Dermis blood vessel endothelial cell (primary cell): Measurements from ENCODE around the gene INHBB. TPM values are rescaled to one million over a fixed set of nuclear protein-coding genes. Genes with fewer than 3 reads are reported as not detected.
A peak's percentile ranks its signal among the peaks of the same experiment; 100 is the strongest.
"Not testable (repeated sequence)": the region's sequence is repeated elsewhere in the genome, so short reads cannot be mapped to it uniquely, and the experiment has no call there.

Experiments used
- DNase-seq: peaks from one replicate; pipeline ENCODE4 v3.0.0; 2010
- total RNA-seq: library from RNA; depleted of rRNA; stranded (reverse); fragments of >200 nt; gene quantifications from 2 replicates; pipeline ENCODE4 v1.2.3, GENCODE V29; 2014

The INHBB gene
- total RNA-seq, 1 donor from 2014 or later, result 8.5 TPM

GRCh38 chr2:120316528-120317179 is 29.3 kb upstream of the INHBB start:
- no peak for DNase-seq

- no peak for DNase-seq
Measured at GRCh38 chr2:120317180-120317533, 28.8 kb upstream of the INHBB start.

GRCh38 chr2:120317916-120318315 is 28.0 kb upstream of the INHBB start:
- no peak for DNase-seq

- DNase-seq, result no peak
Measured at GRCh38 chr2:120318626-120319025, 27.3 kb upstream of the INHBB start.

GRCh38 chr2:120319123-120319522 is 26.8 kb upstream of the INHBB start:
- no peak for DNase-seq

GRCh38 chr2:120319686-120320317 is 26.1 kb upstream of the INHBB start:
- DNase-seq, result peak; percentile 54

GRCh38 chr2:120320318-120320851 is 25.6 kb upstream of the INHBB start:
- no peak for DNase-seq

GRCh38 chr2:120320887-120321556 is 24.9 kb upstream of the INHBB start:
- DNase-seq, result not testable (repeated sequence)

- no peak for DNase-seq
Measured at GRCh38 chr2:120321721-120322284, 24.1 kb upstream of the INHBB start.

- no peak for DNase-seq
Measured at GRCh38 chr2:120322329-120322728, 23.6 kb upstream of the INHBB start.

- DNase-seq, result no peak
Measured at GRCh38 chr2:120323214-120323613, 22.7 kb upstream of the INHBB start.

GRCh38 chr2:120323807-120324399 is 22.0 kb upstream of the INHBB start:
- DNase-seq, result no peak

- no peak for DNase-seq
Measured at GRCh38 chr2:120324933-120325332, 21.0 kb upstream of the INHBB start.

- no peak for DNase-seq
Measured at GRCh38 chr2:120326066-120326465, 19.9 kb upstream of the INHBB start.

GRCh38 chr2:120330946-120331822 is 14.8 kb upstream of the INHBB start:
- DNase-seq, result no peak

- DNase-seq, result no peak
Measured at GRCh38 chr2:120331903-120332302, 14.0 kb upstream of the INHBB start.

GRCh38 chr2:120332384-120332783 is 13.6 kb upstream of the INHBB start:
- DNase-seq, result no peak

GRCh38 chr2:120334068-120334467 is 11.9 kb upstream of the INHBB start:
- no peak for DNase-seq

- no peak for DNase-seq
Measured at GRCh38 chr2:120336749-120337148, 9.2 kb upstream of the INHBB start.

GRCh38 chr2:120338015-120338414 is 7.9 kb upstream of the INHBB start:
- DNase-seq, result no peak

GRCh38 chr2:120341977-120342376 is 4.0 kb upstream of the INHBB start:
- no peak for DNase-seq

GRCh38 chr2:120342446-120342845 is 3.5 kb upstream of the INHBB start:
- DNase-seq, result no peak
